ENCODE data around the gene FOXP1.

DNA sequence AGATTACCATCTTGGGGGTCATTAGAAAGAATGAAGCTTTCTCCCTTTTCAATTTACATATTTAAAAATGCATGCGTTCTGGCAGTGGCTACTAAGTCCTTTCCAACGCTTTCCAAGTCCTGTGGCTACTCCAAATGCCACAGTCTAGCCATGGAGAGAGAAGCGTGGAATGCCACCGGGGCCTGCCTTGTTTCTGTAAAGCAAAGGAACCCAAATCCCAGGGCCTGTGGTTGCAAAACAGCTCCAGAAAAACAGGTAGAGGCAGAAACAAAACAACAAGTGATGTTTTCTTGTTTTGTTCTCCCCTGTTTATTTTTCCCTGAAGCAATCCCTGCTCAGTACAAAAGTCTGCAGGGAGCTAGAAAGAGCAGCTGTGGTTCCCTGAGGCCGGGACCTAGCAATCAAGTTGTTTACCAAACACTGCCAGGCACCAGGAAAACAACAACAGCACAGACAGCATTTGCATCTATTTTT, 85.5 kb downstream of the FOXP1 start:
- no peak for TF ChIP-seq SREBF2 (CRISPR knock-in tag; IDR thresholded peaks at IDR 0.05)
- no peak for TF ChIP-seq CEBPB (tag; IDR thresholded peaks at IDR 0.05)
- no peak for TF ChIP-seq RBM15 (IDR thresholded peaks at IDR 0.05; ENCODE audit: insufficient read depth, low read length)
- no peak for TF ChIP-seq POLR2AphosphoS5 (IDR thresholded peaks at IDR 0.05; ENCODE audit: control insufficient read depth, insufficient read depth, low read depth, low read length)
- TF ChIP-seq, protein P1, sequence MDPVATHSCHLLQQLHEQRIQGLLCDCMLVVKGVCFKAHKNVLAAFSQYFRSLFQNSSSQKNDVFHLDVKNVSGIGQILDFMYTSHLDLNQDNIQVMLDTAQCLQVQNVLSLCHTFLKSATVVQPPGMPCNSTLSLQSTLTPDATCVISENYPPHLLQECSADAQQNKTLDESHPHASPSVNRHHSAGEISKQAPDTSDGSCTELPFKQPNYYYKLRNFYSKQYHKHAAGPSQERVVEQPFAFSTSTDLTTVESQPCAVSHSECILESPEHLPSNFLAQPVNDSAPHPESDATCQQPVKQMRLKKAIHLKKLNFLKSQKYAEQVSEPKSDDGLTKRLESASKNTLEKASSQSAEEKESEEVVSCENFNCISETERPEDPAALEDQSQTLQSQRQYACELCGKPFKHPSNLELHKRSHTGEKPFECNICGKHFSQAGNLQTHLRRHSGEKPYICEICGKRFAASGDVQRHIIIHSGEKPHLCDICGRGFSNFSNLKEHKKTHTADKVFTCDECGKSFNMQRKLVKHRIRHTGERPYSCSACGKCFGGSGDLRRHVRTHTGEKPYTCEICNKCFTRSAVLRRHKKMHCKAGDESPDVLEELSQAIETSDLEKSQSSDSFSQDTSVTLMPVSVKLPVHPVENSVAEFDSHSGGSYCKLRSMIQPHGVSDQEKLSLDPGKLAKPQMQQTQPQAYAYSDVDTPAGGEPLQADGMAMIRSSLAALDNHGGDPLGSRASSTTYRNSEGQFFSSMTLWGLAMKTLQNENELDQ (CRISPR knock-in tag; IDR thresholded peaks at IDR 0.05; ENCODE audit: borderline replicate concordance), result no peak
- TF ChIP-seq TAF1 (IDR thresholded peaks at IDR 0.05; ENCODE audit: control insufficient read depth, extremely low read depth, insufficient read depth, low read length, severe bottlenecking), result no peak
- TF ChIP-seq POLR2A (conservative IDR thresholded peaks at IDR 0.05), result no peak
- no peak for TF ChIP-seq ZFX (CRISPR knock-in tag; IDR thresholded peaks at IDR 0.05)
- TF ChIP-seq, protein P2, sequence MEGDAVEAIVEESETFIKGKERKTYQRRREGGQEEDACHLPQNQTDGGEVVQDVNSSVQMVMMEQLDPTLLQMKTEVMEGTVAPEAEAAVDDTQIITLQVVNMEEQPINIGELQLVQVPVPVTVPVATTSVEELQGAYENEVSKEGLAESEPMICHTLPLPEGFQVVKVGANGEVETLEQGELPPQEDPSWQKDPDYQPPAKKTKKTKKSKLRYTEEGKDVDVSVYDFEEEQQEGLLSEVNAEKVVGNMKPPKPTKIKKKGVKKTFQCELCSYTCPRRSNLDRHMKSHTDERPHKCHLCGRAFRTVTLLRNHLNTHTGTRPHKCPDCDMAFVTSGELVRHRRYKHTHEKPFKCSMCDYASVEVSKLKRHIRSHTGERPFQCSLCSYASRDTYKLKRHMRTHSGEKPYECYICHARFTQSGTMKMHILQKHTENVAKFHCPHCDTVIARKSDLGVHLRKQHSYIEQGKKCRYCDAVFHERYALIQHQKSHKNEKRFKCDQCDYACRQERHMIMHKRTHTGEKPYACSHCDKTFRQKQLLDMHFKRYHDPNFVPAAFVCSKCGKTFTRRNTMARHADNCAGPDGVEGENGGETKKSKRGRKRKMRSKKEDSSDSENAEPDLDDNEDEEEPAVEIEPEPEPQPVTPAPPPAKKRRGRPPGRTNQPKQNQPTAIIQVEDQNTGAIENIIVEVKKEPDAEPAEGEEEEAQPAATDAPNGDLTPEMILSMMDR (IDR thresholded peaks at IDR 0.05 in 2 of 3, conservative IDR thresholded peaks at IDR 0.05 in 1 of 3; ENCODE audit: insufficient read depth in 2 of 3, low read depth in 1 of 3, low read length in 3 of 3), result no peak
- TF ChIP-seq EP300 (IDR thresholded peaks at IDR 0.05; ENCODE audit: low read length), result no peak
- no peak for TF ChIP-seq ZC3H11A (IDR thresholded peaks at IDR 0.05; ENCODE audit: low read depth, low read length)
- TF ChIP-seq, protein P3, sequence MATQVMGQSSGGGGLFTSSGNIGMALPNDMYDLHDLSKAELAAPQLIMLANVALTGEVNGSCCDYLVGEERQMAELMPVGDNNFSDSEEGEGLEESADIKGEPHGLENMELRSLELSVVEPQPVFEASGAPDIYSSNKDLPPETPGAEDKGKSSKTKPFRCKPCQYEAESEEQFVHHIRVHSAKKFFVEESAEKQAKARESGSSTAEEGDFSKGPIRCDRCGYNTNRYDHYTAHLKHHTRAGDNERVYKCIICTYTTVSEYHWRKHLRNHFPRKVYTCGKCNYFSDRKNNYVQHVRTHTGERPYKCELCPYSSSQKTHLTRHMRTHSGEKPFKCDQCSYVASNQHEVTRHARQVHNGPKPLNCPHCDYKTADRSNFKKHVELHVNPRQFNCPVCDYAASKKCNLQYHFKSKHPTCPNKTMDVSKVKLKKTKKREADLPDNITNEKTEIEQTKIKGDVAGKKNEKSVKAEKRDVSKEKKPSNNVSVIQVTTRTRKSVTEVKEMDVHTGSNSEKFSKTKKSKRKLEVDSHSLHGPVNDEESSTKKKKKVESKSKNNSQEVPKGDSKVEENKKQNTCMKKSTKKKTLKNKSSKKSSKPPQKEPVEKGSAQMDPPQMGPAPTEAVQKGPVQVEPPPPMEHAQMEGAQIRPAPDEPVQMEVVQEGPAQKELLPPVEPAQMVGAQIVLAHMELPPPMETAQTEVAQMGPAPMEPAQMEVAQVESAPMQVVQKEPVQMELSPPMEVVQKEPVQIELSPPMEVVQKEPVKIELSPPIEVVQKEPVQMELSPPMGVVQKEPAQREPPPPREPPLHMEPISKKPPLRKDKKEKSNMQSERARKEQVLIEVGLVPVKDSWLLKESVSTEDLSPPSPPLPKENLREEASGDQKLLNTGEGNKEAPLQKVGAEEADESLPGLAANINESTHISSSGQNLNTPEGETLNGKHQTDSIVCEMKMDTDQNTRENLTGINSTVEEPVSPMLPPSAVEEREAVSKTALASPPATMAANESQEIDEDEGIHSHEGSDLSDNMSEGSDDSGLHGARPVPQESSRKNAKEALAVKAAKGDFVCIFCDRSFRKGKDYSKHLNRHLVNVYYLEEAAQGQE (IDR thresholded peaks at IDR 0.05; ENCODE audit: borderline replicate concordance), result no peak
- TF ChIP-seq, protein P3 (CRISPR knock-in tag; IDR thresholded peaks at IDR 0.05; ENCODE audit: low read depth), result no peak
- TF ChIP-seq SUPT5H (IDR thresholded peaks at IDR 0.05), result no peak
